Skin epidermis (tissue), 12 donors: ENCODE data around the gene ATP2B2.

Source experiments
- H3K27ac ChIP-seq, 21 experiments: fragments of 200-600 bp; sonication (generic) in 11 of 21; one replicate each; pipeline ENCODE4 v1.5.0; 2020; ENCODE audit warnings: mild to moderate bottlenecking in 3 of 21, inconsistent platforms in 2 of 21, moderate library complexity in 2 of 21
- H3K4me3 ChIP-seq, 7 experiments: fragments of 200-600 bp; sonication (generic) in 2 of 7; one replicate each; pipeline ENCODE4 v1.5.0; 2020; ENCODE audit warnings: inconsistent platforms in 2 of 7, mild to moderate bottlenecking in 2 of 7, moderate library complexity in 1 of 7

ATP2B2 gene

GRCh38 chr3:10531031-10531430, 25.6 kb upstream of the ATP2B2 start:
- no peak overlapping the region for H3K4me3 ChIP-seq
- no peak overlapping the region for H3K27ac ChIP-seq

GRCh38 chr3:10530241-10530640, 24.9 kb upstream of the ATP2B2 start:
- Histone ChIP-seq H3K4me3 (no peak overlapping the region), H3K27ac (no peak overlapping the region)

GRCh38 chr3:10529809-10530208, 24.4 kb upstream of the ATP2B2 start:
- no peak overlapping the region for H3K27ac ChIP-seq
- H3K4me3 ChIP-seq = no peak overlapping the region

GRCh38 chr3:10528046-10528445, 22.7 kb upstream of the ATP2B2 start:
- no peak overlapping the region for H3K4me3 ChIP-seq

GRCh38 chr3:10527295-10528001, 22.1 kb upstream of the ATP2B2 start:
- Histone ChIP-seq H3K27ac (no peak overlapping the region), H3K4me3 (no peak overlapping the region)

More at GRCh38 chr3:10528046-10528445, 22.7 kb upstream of the ATP2B2 start:
- H3K27ac ChIP-seq = no peak overlapping the region

- no peak overlapping the region for H3K27ac ChIP-seq
- H3K4me3 ChIP-seq = no peak overlapping the region
These were observed 21.0 kb upstream of the ATP2B2 start for GRCh38 chr3:10526366-10526765.

- no peak overlapping the region for H3K27ac ChIP-seq
These were observed 19.5 kb upstream of the ATP2B2 start for GRCh38 chr3:10524799-10525301.

GRCh38 chr3:10524270-10524669, 18.9 kb upstream of the ATP2B2 start:
- Histone ChIP-seq H3K4me3 (no peak overlapping the region), H3K27ac (no peak overlapping the region)

More at GRCh38 chr3:10524799-10525301, 19.5 kb upstream of the ATP2B2 start:
- H3K4me3 ChIP-seq = no peak overlapping the region

GRCh38 chr3:10523561-10523960, 18.2 kb upstream of the ATP2B2 start:
- Histone ChIP-seq H3K27ac (no peak overlapping the region), H3K4me3 (no peak overlapping the region)

- H3K27ac ChIP-seq = no peak overlapping the region
- no peak overlapping the region for H3K4me3 ChIP-seq
These were observed 17.4 kb upstream of the ATP2B2 start for GRCh38 chr3:10522646-10523303.

- H3K4me3 ChIP-seq = no peak overlapping the region
- H3K27ac ChIP-seq = no peak overlapping the region
These were observed 16.5 kb upstream of the ATP2B2 start for GRCh38 chr3:10521772-10522441.

- Histone ChIP-seq H3K27ac (no peak overlapping the region), H3K4me3 (no peak overlapping the region)
These were observed 14.7 kb upstream of the ATP2B2 start for GRCh38 chr3:10520072-10520471.

GRCh38 chr3:10519236-10519635, 13.8 kb upstream of the ATP2B2 start:
- no peak overlapping the region for H3K4me3 ChIP-seq
- H3K27ac ChIP-seq = no peak overlapping the region

GRCh38 chr3:10518506-10519150, 13.2 kb upstream of the ATP2B2 start:
- Histone ChIP-seq H3K4me3 (no peak overlapping the region), H3K27ac (no peak overlapping the region)

- H3K4me3 ChIP-seq = no peak overlapping the region
- H3K27ac ChIP-seq = no peak overlapping the region
These were observed 12.2 kb upstream of the ATP2B2 start for GRCh38 chr3:10517627-10518026.

- H3K27ac ChIP-seq = no peak overlapping the region
- H3K4me3 ChIP-seq = no peak overlapping the region
These were observed 11.4 kb upstream of the ATP2B2 start for GRCh38 chr3:10516544-10517452.

- Histone ChIP-seq H3K27ac (no peak overlapping the region), H3K4me3 (no peak overlapping the region)
These were observed 10.6 kb upstream of the ATP2B2 start for GRCh38 chr3:10515884-10516495.

GRCh38 chr3:10515396-10515795, 10.0 kb upstream of the ATP2B2 start:
- no peak overlapping the region for H3K4me3 ChIP-seq
- no peak overlapping the region for H3K27ac ChIP-seq
